Type B pancreatic cell (in vitro differentiated cells): ENCODE measurements around the gene TRAF3. TPM values are rescaled to one million over a fixed set of nuclear protein-coding genes. Genes with fewer than 3 reads are reported as not detected.

Source experiments
- DNase-seq: peaks from one replicate; pipeline ENCODE4 v3.0.0; 2021; ENCODE audit warnings: mixed read lengths; ENCODE audit not compliant: unreplicated experiment; ENCODE audit errors: extremely low spot score
- H3K27ac Mint-ChIP-seq: 2 replicates; pipeline ENCODE4 v1.8.0; 2021; ENCODE audit warnings: mild to moderate bottlenecking, mixed read lengths
- H3K27me3 Mint-ChIP-seq: 2 replicates; pipeline ENCODE4 v1.8.0; 2021; ENCODE audit warnings: mixed read lengths
- H3K36me3 Mint-ChIP-seq: 2 replicates; pipeline ENCODE4 v1.8.0; 2021; ENCODE audit warnings: mixed read lengths
- H3K4me1 Mint-ChIP-seq: one replicate; pipeline ENCODE4 v1.8.0; 2021; ENCODE audit warnings: mixed read lengths; ENCODE audit not compliant: unreplicated experiment
- H3K4me3 Mint-ChIP-seq: 2 replicates; pipeline ENCODE4 v1.8.0; 2021; ENCODE audit warnings: mild to moderate bottlenecking, mixed read lengths
- H3K9me3 Mint-ChIP-seq: 2 replicates; pipeline ENCODE4 v1.8.0; 2021; ENCODE audit warnings: mixed read lengths
- total RNA-seq: library from RNA; stranded (reverse); gene quantifications from 2 replicates; pipeline ENCODE4 v1.2.1, GENCODE V29; 2021; ENCODE audit warnings: low replicate concordance
- TF ChIP-seq, protein P1 (sequence below): fragments of 200-600 bp; sonication (generic); conservative IDR thresholded peaks from 2 replicates; pipeline ENCODE4 v1.5.0; 2021; ENCODE audit warnings: antibody characterized with exemption, mild to moderate bottlenecking

Gene TRAF3
- total RNA-seq, 1 donor from 2014 or later, result 24.0 TPM

DNA sequence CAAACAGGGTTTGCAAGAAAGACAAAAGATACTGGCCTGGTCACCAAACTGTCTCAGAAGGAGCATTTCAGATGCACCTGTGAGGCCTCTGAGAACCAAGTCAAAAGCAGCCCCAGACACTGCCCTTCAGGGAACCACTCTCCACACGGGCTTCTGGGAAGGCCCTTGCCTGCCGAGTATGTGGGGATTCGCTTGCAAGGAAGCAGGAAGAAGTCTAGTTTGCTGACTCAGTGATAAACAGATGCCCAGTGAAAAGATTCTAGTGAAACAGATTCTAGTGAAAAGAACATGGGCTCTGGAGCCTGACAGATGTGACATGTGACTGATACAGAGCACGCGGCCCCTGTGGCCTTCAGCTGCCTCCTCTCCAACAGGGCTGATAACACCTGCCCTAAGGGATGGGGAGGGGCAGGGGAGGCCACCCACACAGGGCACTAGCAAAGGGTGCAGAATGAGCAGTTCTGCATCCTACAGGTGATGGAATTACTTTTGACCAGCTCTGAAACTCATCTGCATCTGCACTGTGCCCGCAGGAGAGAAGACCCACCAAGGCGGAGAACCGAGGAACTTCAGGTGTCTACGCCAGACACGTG, 164.3 kb downstream of the TRAF3 start:
- Mint-ChIP-seq H3K36me3 (peaks cover 14% of the 10 kb centered on the region), H3K9me3 (no peaks in the 10 kb centered on the region), H3K27ac (no peak overlapping the region), H3K4me3 (no peak overlapping the region), H3K27me3 (no peaks in the 10 kb centered on the region), H3K4me1 (no peaks in the 10 kb centered on the region)
- DNase-seq, result no peak
- TF ChIP-seq, protein P1, sequence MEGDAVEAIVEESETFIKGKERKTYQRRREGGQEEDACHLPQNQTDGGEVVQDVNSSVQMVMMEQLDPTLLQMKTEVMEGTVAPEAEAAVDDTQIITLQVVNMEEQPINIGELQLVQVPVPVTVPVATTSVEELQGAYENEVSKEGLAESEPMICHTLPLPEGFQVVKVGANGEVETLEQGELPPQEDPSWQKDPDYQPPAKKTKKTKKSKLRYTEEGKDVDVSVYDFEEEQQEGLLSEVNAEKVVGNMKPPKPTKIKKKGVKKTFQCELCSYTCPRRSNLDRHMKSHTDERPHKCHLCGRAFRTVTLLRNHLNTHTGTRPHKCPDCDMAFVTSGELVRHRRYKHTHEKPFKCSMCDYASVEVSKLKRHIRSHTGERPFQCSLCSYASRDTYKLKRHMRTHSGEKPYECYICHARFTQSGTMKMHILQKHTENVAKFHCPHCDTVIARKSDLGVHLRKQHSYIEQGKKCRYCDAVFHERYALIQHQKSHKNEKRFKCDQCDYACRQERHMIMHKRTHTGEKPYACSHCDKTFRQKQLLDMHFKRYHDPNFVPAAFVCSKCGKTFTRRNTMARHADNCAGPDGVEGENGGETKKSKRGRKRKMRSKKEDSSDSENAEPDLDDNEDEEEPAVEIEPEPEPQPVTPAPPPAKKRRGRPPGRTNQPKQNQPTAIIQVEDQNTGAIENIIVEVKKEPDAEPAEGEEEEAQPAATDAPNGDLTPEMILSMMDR, result no peak

DNA sequence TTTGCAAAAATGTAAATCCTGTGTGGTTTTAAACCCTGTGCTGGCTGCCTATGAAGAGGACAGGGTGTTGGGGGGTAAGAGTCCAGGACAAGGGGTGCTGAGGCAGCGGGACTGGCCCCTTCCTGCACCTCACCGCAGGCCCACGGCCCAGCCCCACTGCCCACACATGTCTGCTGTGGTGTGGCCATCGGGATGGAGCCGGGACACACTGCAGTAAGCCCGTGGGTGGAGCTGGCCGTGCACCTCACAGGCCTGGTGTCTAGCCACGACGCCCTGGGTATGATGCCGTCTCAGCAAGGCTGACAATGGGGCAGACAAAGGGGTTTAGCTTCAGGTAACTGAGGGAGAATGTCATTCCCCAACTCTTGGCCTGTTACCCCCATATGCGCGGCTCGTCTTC, 164.8 kb downstream of the TRAF3 start:
- Mint-ChIP-seq H3K27me3 (no peaks in the 10 kb centered on the region), H3K9me3 (no peaks in the 10 kb centered on the region), H3K4me3 (no peak overlapping the region), H3K4me1 (no peaks in the 10 kb centered on the region), H3K36me3 (peaks cover 11% of the 10 kb centered on the region), H3K27ac (no peak overlapping the region)
- TF ChIP-seq, protein P1, result no peak
- no peak for DNase-seq

DNA sequence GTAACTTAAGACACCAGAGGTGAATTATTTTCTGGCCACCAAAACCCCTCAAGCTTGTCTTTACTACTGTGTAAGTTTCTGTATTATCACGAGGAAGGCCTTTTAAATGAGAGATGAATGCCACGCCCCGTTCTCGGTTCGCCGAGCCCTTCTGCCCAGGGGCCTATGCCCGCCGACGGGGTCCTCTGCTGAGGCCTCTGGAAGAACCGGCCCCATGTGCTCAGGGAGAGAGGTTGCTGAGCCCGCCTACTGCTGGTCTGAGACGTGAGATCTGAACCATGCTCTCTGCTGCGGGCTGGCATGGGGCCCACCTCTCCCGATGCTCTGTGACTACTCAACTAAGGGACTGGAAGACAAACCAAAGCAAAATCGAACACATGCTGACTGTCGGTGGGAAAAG, 166.2 kb downstream of the TRAF3 start:
- H3K27me3 Mint-ChIP-seq, result no peaks in the 10 kb centered on the region
- H3K36me3 Mint-ChIP-seq, result peaks cover 10% of the 10 kb centered on the region
- DNase-seq, result no peak
- H3K27ac Mint-ChIP-seq, result no peak overlapping the region
- H3K4me3 Mint-ChIP-seq, result no peak overlapping the region
- H3K4me1 Mint-ChIP-seq, result no peaks in the 10 kb centered on the region
- no peaks in the 10 kb centered on the region for H3K9me3 Mint-ChIP-seq
- TF ChIP-seq, protein P1, result no peak

DNA sequence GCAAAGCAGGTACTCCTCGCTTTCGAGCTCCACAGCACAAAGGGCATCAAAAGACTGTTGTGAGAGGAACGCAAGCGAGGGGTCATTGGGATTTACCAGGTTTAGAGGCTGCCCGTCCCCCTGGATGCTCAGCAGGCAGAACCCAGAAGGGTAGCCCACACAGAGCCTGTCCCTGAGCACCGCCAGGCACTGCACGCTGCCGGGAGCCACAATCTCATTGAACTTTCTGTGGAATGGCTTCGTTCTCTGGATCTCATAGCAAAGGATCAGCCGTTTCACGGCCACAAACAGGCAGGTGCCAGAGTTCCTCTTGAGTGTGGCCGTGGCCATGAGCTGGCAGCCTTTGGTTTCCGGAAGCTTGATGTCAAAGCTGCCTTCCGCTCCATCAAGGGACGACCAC, 166.7 kb downstream of the TRAF3 start:
- no peak for DNase-seq
- Mint-ChIP-seq H3K4me1 (no peaks in the 10 kb centered on the region), H3K4me3 (no peak overlapping the region), H3K9me3 (no peaks in the 10 kb centered on the region), H3K36me3 (peaks cover 10% of the 10 kb centered on the region), H3K27me3 (no peaks in the 10 kb centered on the region), H3K27ac (no peak overlapping the region)
- TF ChIP-seq, protein P1, result no peak

DNA sequence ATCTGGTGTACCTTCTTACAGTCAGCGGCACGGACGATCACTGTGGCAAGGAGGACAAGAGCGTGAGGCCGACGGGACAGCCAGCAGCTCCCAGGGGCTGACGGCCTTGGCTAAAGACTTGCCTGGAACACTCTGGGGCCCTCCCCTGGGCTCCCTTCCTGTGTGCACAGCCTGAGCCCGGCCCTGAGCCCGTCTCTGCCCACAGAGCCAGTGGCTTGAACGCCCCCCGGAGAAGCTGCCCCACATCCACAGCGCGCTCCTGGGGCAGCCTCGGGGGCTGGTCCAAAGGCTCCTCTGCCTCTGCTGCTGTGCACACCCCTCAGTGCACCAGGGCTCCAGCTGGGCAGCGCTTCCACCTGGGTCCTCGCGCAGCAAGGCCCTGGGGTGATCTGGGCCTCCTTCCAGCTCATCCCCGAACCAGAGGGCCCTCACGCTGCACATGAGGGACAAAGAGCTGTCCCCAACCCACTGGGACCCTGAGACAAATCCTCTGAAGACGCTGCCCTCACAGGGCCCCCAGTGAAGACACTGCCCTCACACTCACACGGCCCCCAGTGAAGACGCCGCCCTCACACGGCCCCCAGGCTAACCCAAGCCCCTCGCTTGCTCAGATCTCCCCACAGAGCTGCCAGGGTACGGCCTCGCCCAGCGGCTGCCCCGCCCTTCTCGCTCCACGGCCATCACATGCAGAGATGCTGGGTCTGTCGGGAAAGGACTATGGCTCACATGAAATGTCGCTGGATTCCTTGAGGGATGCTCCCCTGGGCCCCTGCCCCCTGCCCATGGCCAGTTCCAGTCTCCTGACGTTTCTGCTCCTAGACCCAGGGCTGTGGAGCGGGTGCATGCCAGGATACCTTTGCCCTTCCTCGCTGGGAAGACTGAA, 167.4 kb downstream of the TRAF3 start:
- TF ChIP-seq, protein P1, result no peak
- H3K9me3 Mint-ChIP-seq, result no peaks in the 10 kb centered on the region
- peaks cover 14% of the 10 kb centered on the region for H3K36me3 Mint-ChIP-seq
- H3K27ac Mint-ChIP-seq, result no peak overlapping the region
- no peaks in the 10 kb centered on the region for H3K4me1 Mint-ChIP-seq
- H3K27me3 Mint-ChIP-seq, result no peaks in the 10 kb centered on the region
- no peak overlapping the region for H3K4me3 Mint-ChIP-seq
- DNase-seq, result no peak
